ENCODE data around the gene ARAP2.
A peak's percentile ranks its signal among the peaks of the same experiment; 100 is the strongest.

The ARAP2 gene

DNA sequence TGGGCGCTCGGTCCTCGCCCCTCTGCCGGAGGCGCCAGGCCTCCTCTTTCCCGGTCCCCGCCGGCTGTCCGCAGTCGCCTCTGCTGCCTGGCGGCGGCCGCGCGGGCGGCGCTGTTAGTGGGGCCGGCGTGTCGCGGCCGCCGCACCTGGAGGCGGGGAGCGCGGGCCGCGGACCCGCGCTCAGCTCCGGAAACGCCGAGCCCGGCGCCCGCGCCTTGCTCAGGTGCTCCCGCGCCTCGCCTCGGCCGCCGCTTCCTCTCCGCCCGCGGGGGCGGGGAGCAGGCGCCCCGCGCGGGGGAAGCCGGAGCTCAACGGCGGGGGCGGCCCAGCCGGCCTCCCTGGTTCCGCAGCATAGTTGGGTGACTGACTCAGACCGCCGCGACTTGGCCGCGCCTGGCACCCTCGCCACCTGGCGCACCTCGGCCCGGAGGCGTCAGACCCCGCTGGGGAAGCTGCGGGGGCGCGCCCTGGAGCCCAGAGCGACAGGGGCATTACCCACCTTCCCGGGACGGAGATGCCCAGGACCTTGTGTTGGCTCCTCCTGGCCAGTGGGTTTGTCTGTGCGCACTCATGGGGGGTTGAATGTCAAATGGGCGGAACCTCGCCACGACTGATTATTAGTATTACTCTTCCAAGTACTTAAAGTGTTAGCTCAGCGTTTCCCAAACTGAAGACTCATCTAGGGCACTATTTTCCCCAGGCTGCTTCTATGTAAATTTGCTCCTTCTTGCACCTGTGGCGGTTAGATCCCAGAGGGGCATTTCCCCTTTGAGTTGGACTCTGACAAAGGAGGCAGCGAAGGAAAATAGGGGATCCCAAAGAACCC is at the start of gene ARAP2:
ARAP2 (minus strand) TSS at position 258 of the 826 bp plus-strand sequence. CDS start 15,028 bp downstream, outside the sequence.
- DNase-seq: peak; percentile 61

GRCh38 chr4:36292556-36293188 is 48.4 kb upstream of the ARAP2 start:
- peak; percentile 41 for DNase-seq

- no peak for DNase-seq
These were observed 46.3 kb upstream of the ARAP2 start for GRCh38 chr4:36290641-36291040.

GRCh38 chr4:36288731-36289426 is 44.6 kb upstream of the ARAP2 start:
- DNase-seq: peak; percentile 38

DNA sequence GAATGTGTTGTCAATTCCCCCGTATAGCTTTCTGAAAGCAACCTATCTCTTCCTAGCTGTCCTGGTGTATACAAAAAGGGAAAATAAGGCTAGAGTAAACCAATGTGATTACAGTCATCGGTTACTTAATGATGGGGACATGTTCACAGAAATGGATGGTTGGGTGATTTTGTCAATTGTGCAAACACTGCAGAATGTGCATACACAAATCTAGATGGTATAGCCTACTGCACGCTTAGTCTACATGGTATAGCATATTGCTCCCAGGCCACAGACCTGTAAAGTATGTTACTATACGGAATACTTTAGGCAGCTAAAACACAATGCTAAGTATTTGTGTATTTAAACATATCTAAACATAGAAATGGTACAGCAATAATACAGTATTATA is 42.2 kb upstream of the ARAP2 start:
- DNase-seq: no peak

DNA sequence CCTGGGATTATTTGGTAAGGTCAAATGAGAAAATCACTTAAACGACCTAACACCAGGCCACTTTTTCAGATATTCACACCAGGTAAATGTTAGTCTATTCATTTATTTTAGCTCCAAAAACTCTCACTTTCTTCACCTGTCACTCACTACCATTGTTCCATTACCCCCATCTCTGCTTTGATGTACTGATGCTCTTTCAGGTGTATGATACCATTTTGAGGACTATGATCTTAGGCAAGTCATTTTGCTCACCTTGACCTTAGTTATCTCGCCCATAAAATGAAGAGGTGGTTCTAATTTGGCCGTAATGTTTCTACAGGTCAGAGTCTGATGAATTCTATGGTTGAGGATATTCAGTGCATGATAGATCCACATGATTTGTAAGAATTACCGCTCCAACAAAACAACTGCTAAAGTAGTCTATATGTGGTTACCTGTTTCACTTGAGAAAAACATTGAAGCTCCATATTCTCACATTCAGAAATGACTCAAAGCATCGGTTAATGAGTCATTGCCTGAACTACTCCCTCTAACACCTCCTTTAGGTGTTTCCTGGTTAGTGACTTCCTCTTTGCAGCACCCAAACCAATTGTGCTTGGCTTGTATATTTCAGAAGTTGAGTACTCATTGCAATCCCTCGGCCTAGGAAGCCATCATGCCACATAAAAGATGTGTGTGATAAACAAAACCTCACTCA is 41.6 kb upstream of the ARAP2 start:
- DNase-seq: peak; percentile 28

GRCh38 chr4:36283912-36284465 is 39.7 kb upstream of the ARAP2 start:
- peak; percentile 16 for DNase-seq

- DNase-seq: peak; percentile 36
These were observed 38.3 kb upstream of the ARAP2 start for GRCh38 chr4:36282503-36283030.

- DNase-seq: no peak
These were observed 37.2 kb upstream of the ARAP2 start, which contains the start of gene DTHD1 for GRCh38 chr4:36281384-36282106. DTHD1 (plus strand) TSS chr4:36281616; CDS start chr4:36281759, 143 bp downstream.

DNA sequence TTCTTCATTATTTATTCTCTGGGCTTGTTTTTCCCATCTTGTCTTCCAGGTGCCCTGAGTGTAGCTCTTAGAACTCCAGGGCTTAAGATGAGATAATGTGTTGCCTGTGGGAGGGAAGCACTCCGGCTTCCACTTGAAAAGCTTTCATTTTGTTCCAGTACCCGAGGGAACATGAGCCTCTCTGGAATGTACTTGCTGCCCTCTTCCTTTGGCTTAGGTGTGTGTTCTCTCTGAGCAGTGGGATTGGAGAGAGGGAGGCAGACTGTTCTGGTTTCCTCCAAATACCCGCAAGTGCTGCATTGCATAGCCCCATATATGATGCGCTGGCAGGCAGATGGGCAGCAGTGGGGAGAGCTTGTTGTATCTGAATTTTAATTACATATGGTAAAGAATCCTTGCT is 36.2 kb upstream of the ARAP2 start:
- no peak for DNase-seq

- DNase-seq: no peak
These were observed 34.5 kb upstream of the ARAP2 start for GRCh38 chr4:36278789-36279188.

GRCh38 chr4:36277533-36277932 is 33.2 kb upstream of the ARAP2 start:
- no peak for DNase-seq

DNA sequence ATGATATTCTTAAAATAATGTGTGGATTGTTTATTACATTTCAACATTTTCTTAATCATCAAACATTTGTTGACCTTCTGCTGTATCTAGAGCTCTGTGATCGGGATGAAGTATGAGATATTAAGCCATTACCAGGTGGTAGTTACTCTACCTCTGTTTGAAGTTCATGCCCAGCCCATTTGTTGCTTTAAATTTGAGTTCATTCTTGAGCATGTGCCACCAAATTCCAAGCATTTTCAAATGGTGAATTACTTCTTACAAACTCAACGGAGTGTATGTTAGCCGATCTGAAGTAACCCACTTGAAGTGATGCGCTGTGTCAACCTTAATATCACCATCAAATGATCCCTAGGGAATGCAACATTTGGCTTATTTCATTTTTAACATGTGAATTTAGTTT is 29.8 kb upstream of the ARAP2 start:
- no peak for DNase-seq

GRCh38 chr4:36273276-36273675 is 29.0 kb upstream of the ARAP2 start:
- peak; percentile 69 for DNase-seq

GRCh38 chr4:36269533-36270173 is 25.3 kb upstream of the ARAP2 start:
- DNase-seq: no peak

DNA sequence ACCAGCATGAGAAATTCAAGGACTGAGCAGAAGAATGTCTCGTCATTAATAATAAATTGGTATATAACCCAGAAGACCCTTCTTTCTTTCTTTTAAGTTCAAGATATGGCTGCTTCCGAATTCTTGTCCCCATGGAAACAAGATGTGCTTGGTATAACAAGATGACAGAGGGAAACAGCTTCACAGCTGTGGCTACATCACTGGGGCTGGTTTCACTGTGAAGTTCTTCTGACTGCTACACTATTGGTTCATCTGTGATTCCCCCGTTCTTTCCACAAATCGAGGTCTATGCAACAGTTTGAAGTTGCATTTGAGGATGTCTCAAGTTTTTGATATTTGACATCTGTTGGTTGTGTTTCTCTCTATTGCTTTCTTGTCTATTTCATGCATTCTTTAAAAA is 24.8 kb upstream of the ARAP2 start:
- peak; percentile 46 for DNase-seq

GRCh38 chr4:36267486-36268268 is 23.4 kb upstream of the ARAP2 start:
- peak; percentile 79 for DNase-seq

GRCh38 chr4:36264207-36264826 is 20.0 kb upstream of the ARAP2 start:
- DNase-seq: no peak

DNA sequence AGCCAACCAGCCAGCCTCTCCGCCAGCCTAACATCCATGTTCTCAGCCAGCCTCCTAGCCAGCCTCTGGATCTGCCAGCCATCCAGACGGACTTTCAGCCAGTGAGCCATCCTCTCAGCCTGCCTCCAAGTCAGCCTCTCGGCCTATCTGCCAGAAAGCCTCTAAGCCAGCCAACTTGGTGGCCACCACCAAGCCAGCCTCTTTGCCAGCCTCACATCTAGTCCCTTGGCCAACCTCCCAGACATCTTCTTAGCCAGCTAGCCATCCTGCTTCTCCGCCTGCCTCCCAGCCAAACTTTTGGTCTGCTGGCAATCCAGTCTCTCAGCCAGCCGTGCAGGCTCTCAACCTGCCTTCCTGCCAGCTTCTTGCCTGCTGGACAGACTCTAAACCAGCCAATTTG is 16.4 kb upstream of the ARAP2 start:
- DNase-seq: no peak

- peak; percentile 47 for DNase-seq
These were observed 12.1 kb upstream of the ARAP2 start for GRCh38 chr4:36256398-36256891.
